Activated CD4-positive, alpha-beta T cell treated with anti-CD3 and anti-CD28 coated beads, Interleukin-2, Interleukin-4, amounts not matched to agents 100 ng/mL and 50 ng/mL, durations not matched to agents 16 hours and 8 hours (primary cell): ENCODE results near the gene PNKD.
"Not testable (repeated sequence)": the region's sequence is repeated elsewhere in the genome, so short reads cannot be mapped to it uniquely, and the experiment has no call there.

Source experiments
- DNase-seq: peaks from one replicate; pipeline ENCODE4 v3.0.0-alpha.2; 2020; ENCODE audit warnings: low spot score

Gene PNKD

DNA sequence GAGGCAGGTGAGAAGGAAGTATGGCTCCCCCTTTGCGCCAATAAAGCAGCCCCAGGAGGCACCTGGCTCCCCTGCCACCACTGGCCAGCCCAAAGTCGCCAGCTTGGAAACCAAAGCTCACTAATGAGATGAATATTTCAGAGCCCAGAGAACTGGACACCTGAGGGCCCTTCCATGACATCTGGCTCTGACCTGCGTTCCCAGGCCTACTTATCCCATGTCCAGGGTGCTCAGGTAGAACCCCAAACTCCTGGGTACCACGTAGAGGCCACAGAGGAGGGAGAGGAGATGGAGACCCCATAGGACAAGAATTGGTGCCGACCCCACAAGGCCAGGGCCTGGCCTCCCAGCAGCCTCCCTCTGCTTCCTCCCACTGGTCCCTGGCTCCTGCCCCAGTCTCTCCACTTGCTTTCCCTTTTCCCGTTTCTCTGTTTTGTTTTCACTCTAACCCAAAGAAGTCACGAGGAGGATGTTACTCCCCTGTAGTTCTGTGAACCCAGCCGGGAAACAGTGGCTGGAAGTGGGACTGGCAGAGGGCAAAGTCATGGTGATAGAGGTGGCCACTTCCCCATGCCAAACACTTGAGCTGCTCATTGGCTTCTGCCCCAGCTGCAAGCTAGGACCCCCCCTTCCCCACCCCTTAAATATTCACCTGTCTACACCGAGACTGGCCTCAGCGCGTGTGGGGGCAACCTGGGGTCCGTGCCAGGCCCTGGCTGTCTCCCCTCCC lies 21.2 kb downstream of the PNKD start:
- DNase-seq, result no peak

DNA sequence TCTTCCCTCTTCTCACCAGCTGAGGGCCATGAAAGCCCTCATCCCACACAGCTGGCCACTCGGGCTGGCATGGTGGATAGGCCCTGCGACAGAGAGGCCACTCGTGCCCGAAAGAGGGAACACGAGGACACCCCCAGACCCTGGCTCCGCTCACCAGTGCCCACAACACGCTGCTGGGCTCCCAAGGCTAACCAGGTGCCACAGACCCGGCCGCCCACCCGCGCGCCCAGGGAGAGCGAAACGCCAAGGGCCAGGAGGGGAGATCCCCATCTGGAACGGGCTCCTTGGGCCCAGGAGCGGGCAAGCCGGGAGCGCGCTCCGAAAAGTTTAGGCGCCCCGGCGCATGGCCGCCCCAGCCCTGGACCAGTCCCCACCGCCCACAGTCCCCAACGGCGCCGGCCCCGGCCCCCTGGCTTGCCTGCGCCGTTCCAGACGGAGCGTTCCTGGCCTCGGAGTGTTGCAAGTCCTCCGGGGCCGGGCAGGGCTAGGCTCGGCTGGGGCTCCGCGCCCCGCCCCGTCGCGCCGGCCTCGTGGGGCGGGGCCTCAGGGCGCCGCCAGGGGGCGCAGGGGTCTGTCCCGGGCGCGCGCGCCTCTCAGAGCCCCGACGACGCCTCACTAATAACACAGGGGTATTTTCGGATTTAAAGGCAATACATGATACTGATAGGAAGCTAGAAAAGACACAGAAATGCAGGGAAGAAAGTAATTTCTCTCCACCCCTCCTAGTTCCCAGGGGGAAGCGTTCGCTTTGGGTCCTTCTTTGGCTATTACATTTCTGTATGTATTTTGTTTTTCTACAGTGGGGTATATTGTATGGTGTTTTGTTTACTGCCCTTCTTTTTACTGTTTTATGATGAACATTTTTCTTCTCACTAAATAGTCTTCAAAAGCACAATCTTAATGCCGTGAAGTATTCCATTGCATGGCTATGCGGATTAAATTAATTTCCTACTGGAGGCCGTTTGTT lies 22.0 kb downstream of the PNKD start, which contains the start of gene TMBIM1:
Gene TMBIM1 (minus strand): TSS at position 456 of the 967 bp plus-strand sequence. CDS start 10,362 bp downstream, outside the sequence.
- DNase-seq, result peak; percentile 77

DNA sequence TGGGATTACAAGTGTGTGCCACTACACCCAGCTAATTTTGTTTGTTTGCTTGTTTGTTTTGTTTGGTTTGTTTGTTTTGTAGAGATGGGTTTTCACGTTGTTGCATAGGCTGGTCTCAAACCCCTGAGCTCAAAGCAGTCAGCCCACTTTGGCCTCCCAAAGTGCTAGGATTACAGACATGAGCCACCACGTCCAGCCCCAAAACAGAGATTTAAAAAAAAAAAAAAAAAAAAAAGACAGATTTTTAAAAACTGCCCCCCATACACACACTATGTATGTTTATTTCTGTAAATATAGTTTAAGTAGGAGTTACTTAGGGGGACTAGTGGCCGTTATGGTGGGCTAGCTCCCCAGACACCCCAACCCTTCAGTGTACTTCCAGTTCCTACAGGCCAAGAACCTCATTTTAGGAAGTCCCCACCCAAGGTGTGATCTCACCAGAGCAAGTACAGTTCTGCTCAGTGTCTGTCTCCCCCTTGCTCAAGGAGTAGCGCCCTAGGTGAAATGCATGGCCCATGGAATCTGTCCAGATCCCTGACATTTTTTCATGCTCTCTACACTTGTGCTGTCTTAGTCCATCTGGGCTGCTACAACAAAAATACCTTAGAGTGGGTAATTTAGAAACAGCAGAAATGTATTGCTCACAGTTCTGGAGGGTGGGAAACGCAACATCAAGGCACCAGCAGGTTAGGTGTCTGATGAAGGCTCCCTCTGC lies 23.6 kb downstream of the PNKD start:
- no peak for DNase-seq

DNA sequence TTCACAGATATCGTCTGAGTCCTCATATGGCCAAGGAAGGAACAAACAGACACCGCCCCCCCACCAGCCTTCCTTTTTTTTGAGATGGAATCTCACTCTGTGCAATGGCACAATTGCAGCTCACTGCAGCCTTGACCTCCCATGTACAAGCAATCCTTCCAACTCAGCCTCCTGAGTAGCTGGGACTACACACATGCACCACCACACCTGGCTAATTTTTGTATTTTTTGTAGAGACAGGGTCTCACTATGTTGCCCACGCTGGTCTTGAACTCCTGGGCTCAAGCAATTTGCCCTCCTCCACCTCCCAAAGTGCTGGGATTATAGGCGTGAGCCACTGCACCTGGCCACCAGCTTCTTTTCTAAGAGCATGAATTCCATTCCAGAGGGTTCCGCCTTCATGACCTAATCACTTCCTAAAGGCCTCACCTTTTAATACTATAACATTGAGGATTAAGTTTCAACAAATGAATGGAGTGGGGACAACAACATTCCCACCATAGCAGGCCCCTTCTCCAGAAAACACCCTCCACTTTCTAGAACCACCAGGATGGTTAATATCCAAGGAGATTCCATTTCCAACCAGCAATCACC lies 24.2 kb downstream of the PNKD start:
- no peak for DNase-seq

DNA sequence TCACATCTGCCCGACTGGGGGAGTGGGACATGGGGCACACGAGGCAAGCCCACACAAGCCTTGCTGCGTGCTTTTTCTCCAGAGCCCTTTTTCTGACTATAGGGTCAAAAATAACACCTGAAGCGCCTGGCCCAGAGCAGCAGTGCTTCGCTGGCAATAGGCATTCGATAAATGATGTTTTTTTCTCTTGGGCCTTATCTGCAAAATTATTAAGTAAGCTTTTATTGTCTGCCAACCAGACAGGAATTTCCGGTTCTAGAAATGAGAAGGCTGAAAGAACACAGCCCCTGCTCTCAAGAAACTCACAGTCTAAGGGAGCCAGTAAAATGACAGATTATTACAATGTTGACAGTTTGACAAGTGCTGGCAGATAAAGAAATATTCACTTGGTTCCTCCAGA lies 24.7 kb downstream of the PNKD start:
- DNase-seq, result no peak

DNA sequence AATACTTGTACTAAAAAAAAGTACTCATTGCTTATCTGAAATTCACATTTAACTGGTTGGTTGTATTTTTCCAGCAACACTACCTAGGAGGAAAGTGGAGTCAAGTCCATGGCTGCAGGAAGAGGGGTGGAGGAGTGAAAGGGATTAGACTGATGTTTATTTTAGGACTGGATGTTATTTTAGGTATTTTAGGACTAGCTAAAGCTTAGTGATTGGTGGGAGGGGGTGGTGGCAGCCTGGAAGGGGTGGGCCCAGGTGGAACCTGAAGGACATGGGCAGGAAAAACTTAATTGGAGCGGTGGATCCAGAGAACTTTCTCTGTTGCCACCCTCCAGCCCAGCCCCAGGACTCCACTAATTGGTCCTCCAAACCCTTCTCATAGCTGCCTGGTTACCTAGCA lies 25.9 kb downstream of the PNKD start:
- no peak for DNase-seq

DNA sequence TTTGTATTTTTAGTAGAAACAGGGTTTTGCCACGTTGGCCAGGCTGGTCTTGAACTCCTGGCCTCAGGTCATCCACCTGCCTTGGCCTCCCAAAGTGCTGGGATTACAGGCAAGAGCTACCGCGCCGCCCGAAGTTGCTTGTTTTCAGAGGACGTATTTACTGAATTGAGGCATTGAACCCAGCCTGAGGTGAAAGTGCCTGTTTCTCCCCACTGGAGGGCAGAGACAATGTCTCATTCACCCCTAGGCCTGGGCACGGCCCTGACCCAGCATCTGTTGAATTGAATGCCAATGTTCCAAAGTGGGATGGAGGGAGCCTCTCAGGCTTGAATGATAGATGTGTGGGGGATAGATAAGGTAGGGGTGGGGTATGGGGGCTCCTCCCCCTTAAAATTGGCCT lies 26.5 kb downstream of the PNKD start:
- no peak for DNase-seq

DNA sequence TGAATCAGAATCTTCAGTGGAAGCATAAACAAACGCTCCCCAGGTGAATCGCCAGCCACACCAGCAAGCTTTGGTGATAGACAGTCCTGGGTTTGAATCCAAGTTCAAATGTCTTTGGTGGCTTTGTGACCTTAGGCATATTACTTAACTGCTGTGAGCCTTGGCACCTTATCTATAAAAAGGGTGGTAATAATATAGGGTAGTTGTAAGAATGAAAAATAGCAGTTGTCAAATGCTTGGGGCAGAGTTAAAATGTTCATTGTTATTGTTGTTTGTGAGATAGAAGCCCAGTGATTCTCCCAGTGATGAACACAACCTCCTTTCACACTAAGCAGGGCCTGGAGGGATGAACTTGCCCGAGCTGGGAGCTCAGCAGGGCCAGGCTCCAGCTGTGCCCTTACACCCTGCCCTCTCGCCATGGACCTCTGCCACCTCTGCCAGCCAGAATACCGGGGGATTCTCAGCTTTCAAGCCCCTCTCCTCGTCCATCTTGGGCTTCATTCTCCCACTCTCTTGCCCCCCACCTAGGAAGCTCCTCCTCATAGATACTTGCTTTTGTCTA lies 28.1 kb downstream of the PNKD start:
- DNase-seq, result no peak

DNA sequence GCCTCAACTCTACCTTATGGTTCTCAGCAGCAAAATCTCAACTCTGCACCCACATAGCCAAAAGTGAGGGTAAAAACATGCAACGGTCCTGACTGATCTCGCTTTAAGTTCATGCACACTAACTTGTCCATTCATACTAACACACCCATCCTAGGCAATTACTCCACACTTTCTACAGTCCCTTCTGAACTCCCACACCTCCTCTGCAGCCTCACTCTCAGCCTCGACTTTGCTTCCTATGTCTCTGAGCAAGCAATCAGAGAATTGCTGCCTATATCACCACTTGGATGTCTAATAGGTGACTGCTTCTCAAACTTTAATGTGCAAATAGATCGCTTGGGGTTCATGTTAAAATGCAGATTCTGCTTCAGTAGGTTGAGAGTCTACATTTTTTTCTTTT lies 29.8 kb downstream of the PNKD start:
- no peak for DNase-seq

DNA sequence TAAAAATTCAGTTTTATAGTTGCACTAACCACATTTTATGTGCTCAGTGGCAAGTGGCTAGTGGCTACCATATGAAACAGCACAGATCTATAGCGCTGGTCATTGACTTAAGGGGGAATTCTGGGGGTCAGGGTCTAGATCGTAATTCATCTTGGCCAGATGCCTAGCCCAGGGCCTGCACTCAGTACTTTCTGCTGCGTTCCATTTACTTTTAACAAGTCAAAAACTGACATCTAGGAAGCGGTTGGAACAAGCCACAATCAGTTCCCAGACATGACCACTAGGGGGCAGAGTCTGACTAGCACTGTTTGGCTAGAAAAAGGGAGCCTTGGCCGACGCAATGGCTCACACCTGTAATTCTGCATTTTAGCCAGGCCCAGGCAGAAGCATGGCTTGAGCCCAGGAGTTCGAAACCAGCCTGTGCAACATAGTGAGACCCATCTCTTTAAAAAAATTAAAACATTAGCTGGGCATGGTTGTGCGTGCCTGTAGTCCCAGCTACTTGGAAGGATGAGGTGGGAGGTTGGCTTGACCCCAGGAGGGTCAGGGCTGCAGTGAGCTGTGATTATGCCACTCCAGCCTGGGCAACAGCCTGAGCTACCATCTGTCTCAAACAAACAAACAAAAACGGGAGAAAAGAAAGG lies 31.0 kb downstream of the PNKD start:
- peak; percentile 93 for DNase-seq

DNA sequence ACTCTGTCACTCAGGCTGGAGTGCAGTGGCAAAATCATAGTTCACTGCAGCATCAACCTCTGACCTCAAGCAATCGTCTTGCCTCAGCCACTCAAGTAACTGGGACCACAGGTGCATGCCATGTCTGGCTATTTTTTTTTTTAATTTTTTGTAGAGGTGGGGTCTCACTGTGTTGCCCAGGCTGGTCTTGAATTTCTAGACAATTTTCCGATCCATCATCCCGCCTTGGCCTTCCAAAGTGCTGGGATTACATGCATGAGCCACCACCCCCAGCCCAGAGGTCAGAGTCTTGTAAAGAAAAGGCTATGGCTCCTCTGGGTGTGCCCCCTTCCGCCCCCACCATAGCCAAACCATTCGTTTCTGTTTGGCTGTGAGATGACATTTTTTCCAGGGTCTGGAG lies 35.1 kb downstream of the PNKD start:
- DNase-seq, result no peak

DNA sequence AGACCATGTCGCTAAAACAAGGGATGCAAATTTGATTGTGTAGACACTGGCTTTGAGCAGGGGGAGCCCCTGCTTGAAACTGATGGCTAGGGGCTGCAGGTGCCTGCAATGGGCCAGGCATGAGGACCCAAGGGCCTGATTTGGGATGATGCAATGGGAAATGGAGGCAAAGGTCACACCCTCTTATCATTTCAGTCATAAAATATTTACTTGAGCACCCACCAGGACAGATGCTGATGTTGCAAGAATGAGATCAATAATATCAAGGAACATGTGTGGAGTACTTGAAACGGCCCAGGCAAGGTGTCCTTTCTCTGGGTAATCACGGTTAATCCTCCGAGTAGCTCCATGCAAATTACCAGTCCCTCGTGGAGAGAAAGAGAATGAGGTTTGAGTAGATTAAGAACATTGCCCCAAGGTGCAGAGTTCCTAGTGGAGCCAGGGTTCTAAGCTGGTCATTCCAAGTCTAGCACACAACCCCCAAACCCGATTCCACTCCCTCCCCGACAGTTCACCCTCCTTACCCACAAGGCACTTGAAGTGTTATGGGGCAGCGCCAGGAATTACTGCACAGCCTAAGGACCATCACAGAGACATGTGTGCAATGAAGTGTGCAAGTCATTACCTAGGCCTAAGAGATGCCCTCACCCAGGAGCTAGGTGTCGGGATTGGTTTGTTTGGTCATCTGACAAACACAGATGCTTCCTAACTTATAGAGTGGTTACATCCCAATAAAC lies 36.0 kb downstream of the PNKD start:
- no peak for DNase-seq

DNA sequence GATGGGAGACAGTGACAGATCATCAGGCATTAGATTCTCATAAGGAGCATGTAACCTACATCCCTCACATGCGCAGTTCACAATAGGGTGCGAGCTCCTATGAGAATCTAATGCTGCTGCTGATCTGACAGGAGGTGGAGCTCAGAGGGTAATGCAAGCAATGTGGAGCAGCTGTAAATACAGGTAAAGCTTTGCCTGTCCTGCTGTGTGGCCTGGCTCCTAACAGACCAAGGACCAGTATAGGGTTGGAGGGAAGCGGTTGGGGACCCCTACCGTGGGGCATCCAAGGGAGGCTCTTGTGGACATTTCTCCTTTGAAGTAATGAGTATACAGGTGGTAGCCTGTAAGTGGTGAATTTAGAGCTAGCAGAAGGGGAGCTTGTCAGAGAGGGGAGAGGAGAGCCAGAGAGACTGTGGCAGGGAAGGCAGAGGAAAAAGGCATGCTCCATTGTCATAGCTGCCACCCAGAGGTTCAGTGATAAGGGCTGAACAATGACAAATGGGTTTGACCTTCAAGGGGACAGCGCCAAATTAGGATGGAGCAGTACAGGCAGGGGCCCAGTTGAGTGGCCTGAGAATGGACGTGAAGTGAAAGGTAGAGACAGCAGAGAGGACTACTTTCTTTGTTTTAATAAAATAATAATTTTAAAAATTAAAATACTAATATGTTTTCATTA lies 37.2 kb downstream of the PNKD start:
- no peak for DNase-seq

DNA sequence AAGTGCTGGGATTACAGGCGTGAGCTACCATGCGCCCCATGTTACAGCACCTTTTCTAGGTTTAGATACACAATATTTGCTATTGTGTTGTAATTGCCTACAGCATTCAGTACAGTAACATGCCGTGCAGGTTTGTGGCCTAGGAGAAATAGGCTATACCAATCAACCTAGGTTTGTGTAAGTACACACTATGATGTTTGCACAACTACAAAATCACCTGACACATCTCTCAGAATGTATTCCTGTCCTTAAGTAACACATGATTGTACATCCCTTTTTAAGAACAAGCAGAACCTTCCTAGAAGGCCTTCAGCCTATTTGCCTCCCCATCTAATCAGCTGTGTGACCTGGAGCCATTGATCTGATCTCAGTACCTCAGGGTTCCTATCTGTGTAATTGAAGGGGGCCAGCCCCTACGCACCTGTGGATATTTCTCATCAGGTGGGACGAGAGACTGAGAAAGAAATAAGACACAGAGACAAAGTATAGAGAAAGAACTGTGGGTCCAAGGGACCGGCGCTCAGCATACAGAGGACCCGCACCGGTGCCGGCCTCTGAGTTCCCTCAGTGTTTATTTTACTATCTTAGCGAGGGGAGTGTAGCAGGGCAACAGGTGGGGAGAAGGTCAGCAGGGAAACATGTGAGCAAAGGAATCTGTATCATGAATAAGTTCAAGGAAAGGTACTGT lies 40.7 kb downstream of the PNKD start:
- DNase-seq, result no peak

DNA sequence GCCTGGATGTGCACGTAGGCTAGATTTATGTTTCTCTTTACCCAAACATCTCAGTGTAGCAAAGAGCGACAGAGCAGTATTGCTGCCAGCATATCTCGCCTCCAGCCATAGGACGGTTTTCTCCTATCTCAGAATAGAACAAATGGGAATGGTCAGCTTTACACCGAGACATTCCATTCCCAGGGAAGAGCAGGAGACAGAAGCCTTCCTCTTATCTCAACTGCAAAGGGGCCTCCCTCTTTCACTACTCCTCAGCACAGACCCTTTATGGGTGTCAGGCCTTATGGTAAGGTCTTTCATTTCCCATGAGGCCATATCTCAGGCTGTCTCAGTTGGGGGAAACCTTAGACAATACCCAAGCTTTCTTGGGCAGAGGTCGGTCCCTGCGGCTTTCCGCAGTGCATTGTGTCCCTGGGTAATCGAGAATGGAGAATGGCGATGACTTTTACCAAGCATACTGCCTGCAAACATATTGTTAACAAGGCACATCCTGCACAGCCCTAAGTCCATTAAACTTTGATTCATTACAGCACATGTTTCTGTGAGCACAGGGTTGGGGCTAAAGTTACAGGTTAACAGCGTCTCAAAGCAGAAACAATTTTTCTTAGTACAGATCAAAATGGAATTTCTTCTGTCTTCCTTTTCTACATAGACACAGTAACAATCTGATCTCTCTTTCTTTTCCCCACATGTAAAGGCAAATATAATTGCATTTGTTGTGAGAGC lies 41.4 kb downstream of the PNKD start:
- not testable (repeated sequence) for DNase-seq

DNA sequence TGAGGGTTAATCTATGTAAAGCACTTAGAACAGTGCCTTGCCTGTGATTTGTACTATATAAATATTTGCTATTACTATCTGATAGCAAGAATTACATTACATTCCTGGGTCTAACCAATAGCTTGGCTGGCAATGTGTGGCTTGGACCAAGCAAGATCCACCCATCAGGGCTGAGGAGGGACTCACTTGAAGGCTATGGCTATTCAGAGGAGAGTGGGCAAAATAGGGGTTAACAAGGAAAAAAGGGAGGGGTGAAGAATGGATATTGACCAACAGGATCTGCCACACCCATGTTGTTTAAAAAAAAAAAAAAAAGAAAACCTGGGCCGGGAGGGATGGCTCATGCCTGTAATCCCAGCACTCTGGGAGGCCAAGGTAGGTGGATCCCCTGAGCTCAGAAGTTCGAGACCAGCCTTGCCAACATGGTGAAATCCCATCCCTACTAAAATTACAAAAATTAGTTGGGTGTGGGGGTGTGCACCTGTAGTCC lies 42.0 kb downstream of the PNKD start:
- DNase-seq, result no peak

DNA sequence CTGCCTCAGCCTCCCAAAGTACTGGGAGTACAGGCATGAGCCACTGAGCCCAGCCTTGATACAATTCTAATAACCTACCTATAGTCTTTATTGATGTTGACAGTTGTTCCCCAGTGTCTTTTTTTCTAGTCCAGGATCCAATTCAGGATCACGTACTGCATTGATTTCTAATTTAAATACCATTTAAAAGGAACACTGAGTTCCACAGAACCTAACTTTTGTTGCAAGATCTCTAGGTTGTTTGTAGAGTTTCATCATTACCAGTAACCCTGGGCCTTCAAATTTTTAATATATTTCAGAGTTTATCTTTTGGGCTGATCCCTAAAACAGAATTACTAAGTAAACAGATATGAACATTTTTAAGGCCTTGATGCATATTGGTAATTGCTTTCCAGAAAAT lies 43.0 kb downstream of the PNKD start:
- DNase-seq, result no peak

DNA sequence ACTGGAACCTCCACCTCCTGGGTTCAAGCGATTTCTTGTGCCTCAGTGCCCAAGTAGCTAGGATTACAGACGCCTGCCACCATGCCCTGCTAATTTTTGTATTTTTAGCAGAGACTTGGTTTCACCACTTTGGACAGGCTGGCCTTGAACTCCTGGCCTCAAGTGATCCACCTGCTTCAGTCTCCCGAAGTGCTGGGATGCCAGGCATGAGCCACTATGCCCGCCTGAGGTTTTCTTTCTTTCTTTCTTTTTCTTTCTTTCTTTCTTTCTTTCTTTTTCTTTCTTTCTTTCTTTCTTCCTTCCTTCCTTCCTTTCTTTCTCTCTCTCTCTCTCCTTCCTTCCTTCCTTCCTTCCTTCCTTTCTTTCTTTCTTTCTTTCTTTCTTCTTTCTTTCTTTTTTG lies 44.4 kb downstream of the PNKD start:
- DNase-seq, result not testable (repeated sequence)
